ENCODE measurements around the gene MCF2L.

MCF2L gene

GRCh38 chr13:112962911-112963625 is 5.9 kb upstream of the MCF2L start:
- DNase-seq (ENCODE audit: low read depth, low spot score), result no peak
- in situ Hi-C loops (cut with HindIII; ENCODE audit: low sequenced_read_pairs), result no loop called here
- H3K4me3 ChIP-seq (ENCODE audit: low read depth, low read length), result no peak overlapping the region
- TF ChIP-seq, protein P1, sequence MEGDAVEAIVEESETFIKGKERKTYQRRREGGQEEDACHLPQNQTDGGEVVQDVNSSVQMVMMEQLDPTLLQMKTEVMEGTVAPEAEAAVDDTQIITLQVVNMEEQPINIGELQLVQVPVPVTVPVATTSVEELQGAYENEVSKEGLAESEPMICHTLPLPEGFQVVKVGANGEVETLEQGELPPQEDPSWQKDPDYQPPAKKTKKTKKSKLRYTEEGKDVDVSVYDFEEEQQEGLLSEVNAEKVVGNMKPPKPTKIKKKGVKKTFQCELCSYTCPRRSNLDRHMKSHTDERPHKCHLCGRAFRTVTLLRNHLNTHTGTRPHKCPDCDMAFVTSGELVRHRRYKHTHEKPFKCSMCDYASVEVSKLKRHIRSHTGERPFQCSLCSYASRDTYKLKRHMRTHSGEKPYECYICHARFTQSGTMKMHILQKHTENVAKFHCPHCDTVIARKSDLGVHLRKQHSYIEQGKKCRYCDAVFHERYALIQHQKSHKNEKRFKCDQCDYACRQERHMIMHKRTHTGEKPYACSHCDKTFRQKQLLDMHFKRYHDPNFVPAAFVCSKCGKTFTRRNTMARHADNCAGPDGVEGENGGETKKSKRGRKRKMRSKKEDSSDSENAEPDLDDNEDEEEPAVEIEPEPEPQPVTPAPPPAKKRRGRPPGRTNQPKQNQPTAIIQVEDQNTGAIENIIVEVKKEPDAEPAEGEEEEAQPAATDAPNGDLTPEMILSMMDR (IDR thresholded peaks at IDR 0.05; ENCODE audit: low read depth, low read length), result no peak

- DNase-seq (ENCODE audit: low read depth, low spot score), result no peak
- TF ChIP-seq, protein P1 (IDR thresholded peaks at IDR 0.05; ENCODE audit: low read depth, low read length), result no peak
- no peak overlapping the region for H3K4me3 ChIP-seq (ENCODE audit: low read depth, low read length)
- in situ Hi-C loops (cut with HindIII; ENCODE audit: low sequenced_read_pairs), result no loop called here
These were observed 5.4 kb upstream of the MCF2L start for GRCh38 chr13:112963641-112964040.

DNA sequence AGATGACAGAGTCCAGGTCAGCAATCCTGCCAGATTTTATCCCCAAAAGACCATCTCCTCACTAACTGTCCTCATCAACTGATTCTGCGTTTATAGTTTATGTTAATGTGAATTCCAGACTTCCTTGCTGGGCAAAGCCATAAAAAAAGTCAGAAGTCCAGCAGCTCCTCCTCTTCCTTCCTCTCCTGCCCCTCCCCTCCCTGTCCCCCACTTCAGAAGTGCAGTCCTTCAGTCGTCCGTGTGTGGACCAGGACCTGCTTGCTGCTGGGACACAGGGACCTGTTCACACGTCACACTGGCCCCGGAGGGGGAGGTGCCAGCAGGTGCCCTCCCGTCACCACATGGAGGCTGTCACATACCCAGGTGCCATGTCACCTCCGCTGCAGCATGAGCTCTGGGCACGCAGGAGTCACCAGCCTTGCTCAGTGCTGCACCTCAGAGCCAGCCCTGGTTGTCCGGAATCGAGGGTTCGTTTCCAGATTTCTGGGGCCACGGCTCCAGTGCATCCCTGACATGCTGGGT is 4.0 kb upstream of the MCF2L start:
- TF ChIP-seq, protein P1 (IDR thresholded peaks at IDR 0.05; ENCODE audit: low read depth, low read length), result no peak
- in situ Hi-C loops (cut with HindIII; ENCODE audit: low sequenced_read_pairs), result no loop called here
- no peak for DNase-seq (ENCODE audit: low read depth, low spot score)
- H3K4me3 ChIP-seq (ENCODE audit: low read depth, low read length), result no peak overlapping the region

DNA sequence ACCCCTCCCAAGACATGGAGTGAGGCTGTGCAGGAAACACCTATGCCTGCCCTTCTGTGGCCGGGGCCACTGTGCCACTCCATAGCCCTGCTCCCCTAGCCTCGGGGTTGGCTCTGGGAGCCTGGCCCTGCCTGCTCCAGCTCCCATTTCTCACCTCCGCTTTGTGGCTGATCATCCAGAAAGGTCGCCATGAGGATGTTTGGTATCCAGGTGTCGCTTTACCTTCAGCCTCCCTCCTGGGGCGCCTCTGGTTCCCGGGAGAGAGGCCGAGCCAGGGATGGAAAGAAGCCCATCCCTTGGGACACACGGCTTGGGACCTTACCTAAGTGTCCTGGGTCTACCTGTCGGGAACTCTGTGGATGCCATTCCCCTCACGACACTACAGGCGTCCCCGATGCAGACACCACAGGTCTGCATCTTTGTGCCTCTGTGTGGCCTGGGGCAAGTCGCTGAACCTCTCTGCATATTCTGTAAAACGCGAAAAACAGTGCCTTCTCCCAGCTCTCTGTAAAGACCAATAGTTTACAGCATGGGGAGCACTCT is 3.4 kb upstream of the MCF2L start:
- in situ Hi-C loops (cut with HindIII; ENCODE audit: low sequenced_read_pairs), result no loop called here
- DNase-seq (ENCODE audit: low read depth, low spot score), result no peak
- TF ChIP-seq, protein P1 (IDR thresholded peaks at IDR 0.05; ENCODE audit: low read depth, low read length), result no peak
- H3K4me3 ChIP-seq (ENCODE audit: low read depth, low read length), result no peak overlapping the region

DNA sequence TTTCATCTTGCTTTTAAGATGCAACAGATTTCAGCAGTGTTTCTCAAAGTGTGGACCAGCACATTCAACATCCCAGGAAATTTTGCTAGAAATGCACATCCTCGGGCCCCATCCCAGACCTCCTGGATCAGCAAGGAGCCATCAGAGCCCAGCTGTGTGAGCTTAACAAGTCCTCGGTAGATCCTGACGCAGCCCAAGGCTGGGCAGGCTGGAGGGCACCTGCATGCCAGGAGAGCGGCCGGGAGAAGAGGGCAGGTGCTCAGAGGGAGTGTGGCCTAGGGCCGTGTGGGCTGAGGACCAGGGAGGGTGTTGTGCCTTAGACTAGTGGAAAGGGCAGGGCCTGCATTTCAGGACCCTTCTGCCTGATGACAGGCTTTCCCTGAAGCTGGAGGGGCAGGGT is 2.2 kb upstream of the MCF2L start:
- TF ChIP-seq, protein P1 (IDR thresholded peaks at IDR 0.05; ENCODE audit: low read depth, low read length), result no peak
- no peak for DNase-seq (ENCODE audit: low read depth, low spot score)
- in situ Hi-C loops (cut with HindIII; ENCODE audit: low sequenced_read_pairs), result no loop called here
- H3K4me3 ChIP-seq (ENCODE audit: low read depth, low read length), result no peak overlapping the region

DNA sequence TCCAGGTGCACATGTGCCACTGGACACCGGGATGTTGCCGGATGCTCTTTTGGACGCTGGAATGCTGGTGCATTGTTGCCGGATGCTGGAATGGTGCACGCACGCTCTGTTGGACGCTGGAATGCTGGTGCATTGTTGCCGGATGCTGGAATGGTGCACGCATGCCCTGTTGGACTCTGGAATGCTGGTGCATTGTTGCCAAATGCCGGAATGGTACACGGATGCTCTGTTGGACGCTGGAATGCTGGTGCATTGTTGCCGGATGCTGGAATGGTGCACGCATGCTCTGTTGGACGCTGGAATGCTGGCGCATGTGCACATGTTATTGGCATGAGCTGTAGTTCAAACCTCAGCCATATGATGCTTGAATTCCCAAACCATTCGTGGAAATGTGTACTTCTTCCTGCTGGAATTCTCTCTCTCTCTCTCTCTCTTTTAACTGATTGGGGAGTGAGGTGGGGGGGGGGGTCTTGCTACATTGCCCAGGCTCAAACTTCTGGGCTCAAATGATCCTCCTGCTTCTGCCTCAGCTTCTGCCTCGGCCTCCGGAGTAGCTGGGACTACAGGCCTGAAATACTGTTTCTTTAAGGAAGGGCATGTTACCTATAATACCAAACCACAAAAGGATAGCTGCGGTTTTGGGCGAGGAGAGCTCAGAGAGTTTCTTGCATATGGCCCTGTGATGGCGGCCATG is 1.2 kb upstream of the MCF2L start:
- in situ Hi-C loops (cut with HindIII; ENCODE audit: low sequenced_read_pairs), result no loop called here
- H3K4me3 ChIP-seq (ENCODE audit: low read depth, low read length), result no peak overlapping the region
- DNase-seq (ENCODE audit: low read depth, low spot score), result no peak
- TF ChIP-seq, protein P1 (IDR thresholded peaks at IDR 0.05; ENCODE audit: low read depth, low read length), result no peak

Data from astrocyte of the spinal cord (primary cell).